ENCODE data around the gene CYP3A7. TPM values are rescaled to one million over a fixed set of nuclear protein-coding genes. Genes with fewer than 3 reads are reported as not detected.

CYP3A7 gene
- total and polyA plus RNA-seq, 2 donors from 2014 or later: 0.69 TPM; not detected in 1

- no peak for DNase-seq
- no peaks in the 10 kb centered on the region for H3K9me3 ChIP-seq (ENCODE audit: control insufficient read depth in 2 of 3, insufficient read depth in 1 of 3, low read length in 3 of 3)
These were observed 49.8 kb downstream of the CYP3A7 start for GRCh38 chr7:99685129-99685758.

GRCh38 chr7:99679400-99680191 is 55.4 kb downstream of the CYP3A7 start, which contains the start of gene CYP3A5:
Gene CYP3A5, minus strand, starts transcription at chr7:99679996. Its CDS starts 100 bp downstream, at chr7:99679896.
- H3K36me3 ChIP-seq (ENCODE audit: control insufficient read depth in 2 of 3, insufficient read depth in 3 of 3, low read length in 3 of 3): no peaks in the 10 kb centered on the region
- FAIRE-seq: no peak
- H3K27me3 ChIP-seq (ENCODE audit: control insufficient read depth, insufficient read depth, low read length): no peaks in the 10 kb centered on the region
- no peak for DNase-seq
- H3K27ac ChIP-seq (ENCODE audit: low read depth in 2 of 2, low read length in 2 of 2): peak within 1 kb of the TSS in 1 of 2 donors; percentile 40
- peak within 1 kb of the TSS in 1 of 3 donors; percentile 6 for H3K9ac ChIP-seq (ENCODE audit: low read length in 3 of 3)
- H3K9me3 ChIP-seq (ENCODE audit: control insufficient read depth in 2 of 3, insufficient read depth in 1 of 3, low read length in 3 of 3): no peaks in the 10 kb centered on the region
- no peak for TF ChIP-seq CTCF (IDR thresholded peaks at IDR 0.05; ENCODE audit: borderline replicate concordance, extremely low read depth, insufficient read depth)
- H3K4me1 ChIP-seq (ENCODE audit: control insufficient read depth in 2 of 3, insufficient read depth in 2 of 3, low read depth in 1 of 3, low read length in 3 of 3): no peaks in the 10 kb centered on the region
- H3K4me3 ChIP-seq (ENCODE audit: low read length in 3 of 3): peak within 1 kb of the TSS in 2 of 3 donors; percentile 51 to 70
- intact Hi-C loops (cut with DNase I): no loop called here

More at GRCh38 chr7:99685129-99685758, 49.8 kb downstream of the CYP3A7 start:
- no peak overlapping the region for H3K4me3 ChIP-seq (ENCODE audit: low read length in 3 of 3)
- intact Hi-C loops (cut with DNase I): no loop called here
- FAIRE-seq: no peak
- no peak for TF ChIP-seq CTCF (IDR thresholded peaks at IDR 0.05; ENCODE audit: borderline replicate concordance, extremely low read depth, insufficient read depth)
- H3K4me1 ChIP-seq (ENCODE audit: control insufficient read depth in 2 of 3, insufficient read depth in 2 of 3, low read depth in 1 of 3, low read length in 3 of 3): no peaks in the 10 kb centered on the region
- H3K27me3 ChIP-seq (ENCODE audit: control insufficient read depth, insufficient read depth, low read length): no peaks in the 10 kb centered on the region
- no peak overlapping the region for H3K9ac ChIP-seq (ENCODE audit: low read length in 3 of 3)
- no peak overlapping the region for H3K27ac ChIP-seq (ENCODE audit: low read depth in 2 of 2, low read length in 2 of 2)
- no peaks in the 10 kb centered on the region for H3K36me3 ChIP-seq (ENCODE audit: control insufficient read depth in 2 of 3, insufficient read depth in 3 of 3, low read length in 3 of 3)

GRCh38 chr7:99679032-99679399 is 56.0 kb downstream of the CYP3A7 start:
- Histone ChIP-seq H3K9ac (ENCODE audit: low read length in 3 of 3) (peak overlapping the region in 1 of 3 donors; percentile 6), H3K4me3 (ENCODE audit: low read length in 3 of 3) (peak overlapping the region in 2 of 3 donors; percentile 51 to 70), H3K36me3 (ENCODE audit: control insufficient read depth in 2 of 3, insufficient read depth in 3 of 3, low read length in 3 of 3) (no peaks in the 10 kb centered on the region), H3K9me3 (ENCODE audit: control insufficient read depth in 2 of 3, insufficient read depth in 1 of 3, low read length in 3 of 3) (no peaks in the 10 kb centered on the region), H3K4me1 (ENCODE audit: control insufficient read depth in 2 of 3, insufficient read depth in 2 of 3, low read depth in 1 of 3, low read length in 3 of 3) (no peaks in the 10 kb centered on the region), H3K27me3 (ENCODE audit: control insufficient read depth, insufficient read depth, low read length) (no peaks in the 10 kb centered on the region), H3K27ac (ENCODE audit: low read depth in 2 of 2, low read length in 2 of 2) (no peak overlapping the region)
- no peak for TF ChIP-seq CTCF (IDR thresholded peaks at IDR 0.05; ENCODE audit: borderline replicate concordance, extremely low read depth, insufficient read depth)
- intact Hi-C loops (cut with DNase I): no loop called here
- DNase-seq (peak in 3 of 5 donors; percentile 17 to 57 (median 51)), FAIRE-seq (no peak)
